Dermis blood vessel endothelial cell (primary cell): ENCODE results near the gene PITPNB. TPM values are rescaled to one million over a fixed set of nuclear protein-coding genes. Genes with fewer than 3 reads are reported as not detected.
A peak's percentile ranks its signal among the peaks of the same experiment; 100 is the strongest.

ENCODE experiments used
- DNase-seq: peaks from one replicate; pipeline ENCODE4 v3.0.0; 2010
- total RNA-seq: library from RNA; depleted of rRNA; stranded (reverse); fragments of >200 nt; gene quantifications from 2 replicates; pipeline ENCODE4 v1.2.3, GENCODE V29; 2014

The PITPNB gene
- total RNA-seq, 1 donor from 2014 or later, result 32.0 TPM

GRCh38 chr22:27853424-27853823 lies 65.6 kb downstream of the PITPNB start:
- DNase-seq, result no peak

DNA sequence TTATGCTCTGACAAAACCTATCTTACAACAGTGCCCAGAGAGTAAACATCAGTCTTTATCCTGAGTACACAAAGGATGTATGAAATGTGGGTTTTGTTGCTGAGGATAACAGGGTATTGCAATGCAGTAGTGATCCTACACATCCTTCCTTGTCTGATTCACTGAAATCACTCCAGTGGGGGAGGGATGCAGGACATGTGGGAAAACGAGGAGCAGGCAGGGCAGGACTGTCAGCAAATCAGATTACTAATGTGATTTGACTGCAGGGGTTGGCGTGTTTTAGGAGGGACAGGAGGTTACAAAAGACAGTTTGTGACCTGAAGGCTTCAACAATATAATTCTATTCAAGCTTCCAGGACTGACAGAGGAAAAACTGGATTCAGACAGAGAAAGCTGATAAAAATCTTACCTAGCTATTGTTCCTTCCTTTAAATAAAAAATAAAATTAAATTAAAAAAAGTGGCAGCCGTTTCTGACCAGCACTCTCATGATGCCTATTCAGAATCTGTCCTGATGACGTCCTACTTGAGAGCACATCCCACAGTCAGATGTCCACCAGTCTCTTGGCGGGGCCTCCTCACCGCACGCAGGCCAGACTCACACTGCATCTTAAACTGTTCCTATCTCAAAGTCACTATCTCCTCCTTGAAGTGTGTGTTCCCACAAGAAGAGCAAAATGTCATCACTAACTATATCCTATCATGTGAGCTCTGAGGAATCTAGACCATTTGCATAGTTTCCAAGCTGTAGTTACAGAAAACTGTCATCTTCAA lies 66.9 kb downstream of the PITPNB start:
- peak; percentile 47 for DNase-seq

- peak; percentile 77 for DNase-seq
These were observed 69.0 kb downstream of the PITPNB start for GRCh38 chr22:27850000-27850521.

- no peak for DNase-seq
These were observed 71.1 kb downstream of the PITPNB start for GRCh38 chr22:27848005-27848404.

- DNase-seq, result no peak
These were observed 72.1 kb downstream of the PITPNB start for GRCh38 chr22:27846910-27847309.

DNA sequence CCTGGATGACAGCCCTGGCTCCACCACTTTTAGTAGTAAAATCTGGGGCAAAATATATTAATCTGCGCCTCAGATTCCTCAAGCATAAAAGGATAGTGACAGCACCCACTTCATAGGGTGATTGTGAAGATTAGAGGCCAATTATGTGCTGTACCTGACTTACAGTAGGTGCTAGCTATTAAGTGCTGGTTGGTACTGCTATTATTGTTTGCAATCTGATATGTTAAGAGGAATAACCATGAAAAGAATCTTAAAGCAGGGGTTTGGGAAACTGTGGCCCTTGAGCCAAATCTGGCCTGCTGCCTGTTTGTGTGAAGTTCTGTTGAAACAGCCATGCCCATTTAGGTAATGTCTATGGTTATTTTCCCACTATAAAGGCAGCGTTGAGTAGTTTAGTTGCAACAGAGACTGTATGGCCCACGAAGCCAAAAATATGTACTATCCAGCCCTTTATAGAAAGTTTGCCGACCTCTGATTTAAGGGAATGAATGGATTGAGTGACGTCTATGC lies 72.8 kb downstream of the PITPNB start:
- DNase-seq, result no peak

GRCh38 chr22:27845644-27846043 lies 73.4 kb downstream of the PITPNB start:
- DNase-seq, result no peak

DNA sequence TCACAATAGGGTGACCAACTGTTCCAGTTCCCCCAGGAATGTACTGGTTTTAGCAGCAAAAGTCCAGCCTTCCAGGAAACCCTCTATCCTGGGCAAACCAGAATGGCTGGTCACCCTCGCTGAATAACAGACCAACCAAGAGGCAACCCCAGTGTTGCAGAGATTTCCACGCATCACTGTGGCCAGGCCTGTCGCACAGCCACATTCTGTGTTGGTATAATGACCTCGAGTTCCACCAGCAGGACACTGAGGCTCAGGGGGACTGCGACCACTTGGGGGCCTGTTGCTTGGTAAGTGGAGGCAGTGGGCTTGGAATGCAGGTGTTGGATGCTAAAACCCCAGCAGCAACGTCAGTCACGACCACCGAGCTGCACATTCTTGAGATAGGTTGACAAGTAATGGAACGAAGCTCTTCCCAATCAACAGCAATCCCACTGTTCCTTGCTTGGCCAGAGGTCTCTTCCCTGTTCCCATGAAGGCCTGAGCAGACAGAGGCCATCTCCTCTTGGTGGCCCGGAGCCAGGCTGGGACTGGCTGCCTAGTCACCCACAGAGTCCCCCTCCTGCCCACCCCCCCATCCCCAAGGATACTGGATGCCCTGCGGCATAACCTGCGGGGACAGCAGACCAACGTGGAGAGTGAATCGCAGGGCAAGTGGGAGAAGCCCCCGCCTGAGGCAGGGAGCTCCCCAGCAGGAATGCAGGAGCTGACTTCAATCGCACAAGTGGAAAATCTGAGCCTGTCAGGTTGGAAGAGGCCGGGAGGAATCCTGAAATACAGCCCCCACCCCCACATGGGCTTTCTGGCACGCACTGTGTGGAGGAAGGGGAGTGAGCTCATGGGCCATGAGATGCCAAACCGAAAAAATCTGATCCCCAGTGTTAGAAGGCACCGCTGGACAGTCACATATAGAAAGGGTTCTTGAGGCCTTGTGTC lies 74.1 kb downstream of the PITPNB start:
- no peak for DNase-seq

DNA sequence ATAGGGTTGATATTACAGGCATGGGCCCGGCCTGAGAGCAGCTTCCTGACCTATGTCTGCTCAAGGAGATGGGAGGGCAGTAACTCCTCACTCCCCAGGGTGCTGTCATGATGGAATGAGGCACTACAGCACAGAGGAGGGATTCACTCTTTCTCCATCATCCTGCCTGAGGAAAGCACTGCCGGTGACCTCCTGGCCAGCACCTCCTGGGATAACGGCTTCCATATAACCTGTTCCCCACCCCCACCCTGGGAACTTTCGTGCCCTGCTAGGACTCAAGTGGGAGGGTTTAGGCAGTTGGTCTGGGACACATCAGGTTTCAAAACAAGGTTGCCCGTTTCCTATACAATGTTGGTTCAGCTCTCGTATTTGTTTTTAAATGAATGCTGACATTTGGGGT lies 74.8 kb downstream of the PITPNB start:
- no peak for DNase-seq

- DNase-seq, result no peak
These were observed 75.6 kb downstream of the PITPNB start for GRCh38 chr22:27843441-27843840.

DNA sequence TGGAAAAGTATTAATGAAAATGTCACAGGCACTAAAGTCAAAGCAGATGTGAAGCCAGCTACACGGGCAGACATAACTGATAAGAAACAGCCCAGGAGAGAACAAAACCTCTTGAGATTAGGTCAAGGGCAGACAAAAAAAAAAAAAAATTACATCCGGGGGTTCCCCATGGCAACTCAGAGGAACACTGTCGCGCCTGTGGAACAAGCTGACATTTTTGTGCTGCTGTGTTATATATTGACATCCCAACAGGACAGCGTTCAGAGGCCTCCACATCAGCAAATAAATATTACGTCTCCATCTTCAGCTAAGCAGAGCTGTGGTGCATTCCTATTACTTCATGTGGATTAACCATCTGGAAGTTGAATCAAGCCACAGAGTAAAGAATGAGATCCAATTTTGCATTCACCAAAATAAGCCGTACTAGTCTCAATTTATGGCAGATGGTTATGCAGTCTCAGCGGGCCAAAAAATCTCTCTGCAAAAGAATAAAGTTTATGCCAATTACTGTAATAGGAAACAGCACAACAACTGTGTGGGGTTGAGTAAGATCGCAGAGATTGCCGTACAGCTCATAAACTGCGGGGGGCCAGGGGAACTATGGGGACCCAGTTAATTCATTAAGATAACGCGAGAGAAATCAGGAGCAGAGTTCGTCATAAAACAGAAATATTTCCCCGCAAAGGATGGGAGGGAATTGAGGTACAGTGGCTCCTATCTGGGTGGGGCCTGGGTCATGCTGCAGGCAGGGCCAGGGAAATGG lies 76.2 kb downstream of the PITPNB start:
- DNase-seq, result no peak

DNA sequence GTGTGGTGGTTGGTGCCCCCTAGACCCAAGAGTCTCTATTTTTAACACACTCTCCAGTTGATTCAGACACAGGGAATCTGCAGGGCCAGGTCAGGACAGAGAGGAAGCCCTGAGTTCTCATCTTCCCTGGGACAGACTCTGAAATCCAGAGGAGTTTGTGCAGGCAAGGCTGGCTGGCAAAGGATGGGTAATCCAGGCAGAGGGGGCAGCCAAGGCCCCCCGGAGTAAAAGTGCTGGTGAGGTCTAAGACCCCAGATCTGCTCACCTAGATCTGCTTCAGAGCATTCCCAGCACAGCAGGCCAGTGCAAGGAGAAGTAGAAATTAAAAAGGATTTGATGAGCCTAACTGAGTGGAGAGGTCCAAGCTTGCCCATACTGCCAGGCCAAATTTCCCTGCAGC lies 76.9 kb downstream of the PITPNB start:
- DNase-seq, result no peak

DNA sequence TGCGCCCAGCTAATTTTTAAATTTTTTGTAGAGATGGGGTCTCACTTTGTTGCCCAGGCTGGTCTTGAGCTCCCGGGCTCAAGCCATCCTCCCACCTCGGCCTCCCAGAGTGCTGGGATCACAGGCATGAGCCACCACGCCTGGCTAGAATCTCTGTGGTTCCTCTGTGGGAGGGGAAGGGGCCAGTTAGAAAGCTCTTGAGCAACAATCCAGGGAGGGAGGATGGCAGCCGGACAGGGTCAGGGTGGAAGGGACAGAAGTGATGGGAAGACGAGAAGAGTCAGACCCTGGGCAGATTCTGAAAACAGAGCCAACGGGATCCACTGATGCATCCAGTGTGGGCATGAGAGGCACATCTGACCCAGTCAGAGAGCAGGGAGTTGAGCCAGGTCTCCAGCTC lies 78.6 kb downstream of the PITPNB start:
- no peak for DNase-seq

DNA sequence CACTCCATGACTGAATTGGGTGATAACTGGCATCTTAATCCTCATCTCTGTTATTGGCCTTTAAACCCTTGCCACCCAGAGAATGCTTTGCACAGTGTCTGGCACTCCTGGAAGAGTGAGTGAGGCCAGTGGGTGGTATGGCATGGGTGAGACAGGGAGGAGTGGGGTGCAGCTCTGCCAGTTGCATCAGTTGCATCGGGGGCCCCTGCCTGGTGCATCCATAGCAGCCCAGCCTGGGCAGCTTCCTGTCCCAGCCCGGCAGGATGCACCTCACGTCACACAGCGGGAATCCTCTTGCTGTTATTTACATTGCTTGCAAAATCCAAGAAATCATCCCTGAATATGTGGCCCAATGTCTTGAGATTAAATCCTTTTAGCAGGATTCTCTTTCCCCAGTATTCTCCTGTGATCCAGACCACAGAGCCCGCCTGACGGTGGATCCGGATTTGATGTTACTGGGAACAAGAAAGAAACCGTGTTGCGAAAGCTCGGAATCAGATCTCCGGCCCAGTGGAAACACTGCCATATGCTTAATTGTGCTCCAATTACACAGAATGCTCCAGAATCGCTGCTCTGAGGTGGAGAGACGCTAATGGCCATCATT lies 79.9 kb downstream of the PITPNB start:
- no peak for DNase-seq

DNA sequence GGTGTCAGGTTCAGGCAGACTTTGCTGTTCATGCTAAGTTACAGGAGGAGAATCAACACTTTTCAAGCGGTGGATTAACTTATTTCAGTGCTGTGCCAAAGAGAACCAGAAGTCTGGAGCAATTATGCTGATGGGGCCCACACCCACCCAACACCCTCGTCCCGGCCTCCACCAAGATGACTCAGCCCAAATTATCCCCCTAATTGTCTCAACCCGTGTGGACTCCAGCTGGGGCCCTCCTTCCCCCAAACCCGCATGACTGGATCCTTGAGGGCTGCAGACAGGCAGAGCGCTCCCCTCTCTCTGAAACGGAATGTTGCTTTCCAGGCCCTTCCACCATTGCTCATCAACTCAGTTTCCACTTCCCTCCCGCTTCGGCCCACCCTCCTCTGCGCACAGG lies 82.9 kb downstream of the PITPNB start:
- no peak for DNase-seq

DNA sequence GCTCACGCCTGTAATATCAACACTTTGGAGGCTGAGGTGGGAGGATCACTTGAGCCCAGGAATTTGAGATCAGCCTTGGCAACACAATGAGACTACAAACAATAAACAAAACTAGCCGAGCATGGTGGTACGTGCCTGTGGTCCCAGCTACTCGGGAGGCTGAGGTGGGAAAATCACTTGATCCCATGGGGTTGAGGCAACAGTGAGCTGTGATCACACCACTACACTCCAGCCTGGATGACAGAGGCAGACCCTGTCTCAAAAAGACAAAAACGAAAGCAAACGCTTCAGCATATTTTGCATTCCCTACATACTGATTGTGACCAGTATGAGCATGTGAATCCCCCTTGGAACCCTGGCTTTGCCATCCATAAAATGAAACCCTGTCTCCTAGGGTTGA lies 83.6 kb downstream of the PITPNB start:
- DNase-seq, result no peak

DNA sequence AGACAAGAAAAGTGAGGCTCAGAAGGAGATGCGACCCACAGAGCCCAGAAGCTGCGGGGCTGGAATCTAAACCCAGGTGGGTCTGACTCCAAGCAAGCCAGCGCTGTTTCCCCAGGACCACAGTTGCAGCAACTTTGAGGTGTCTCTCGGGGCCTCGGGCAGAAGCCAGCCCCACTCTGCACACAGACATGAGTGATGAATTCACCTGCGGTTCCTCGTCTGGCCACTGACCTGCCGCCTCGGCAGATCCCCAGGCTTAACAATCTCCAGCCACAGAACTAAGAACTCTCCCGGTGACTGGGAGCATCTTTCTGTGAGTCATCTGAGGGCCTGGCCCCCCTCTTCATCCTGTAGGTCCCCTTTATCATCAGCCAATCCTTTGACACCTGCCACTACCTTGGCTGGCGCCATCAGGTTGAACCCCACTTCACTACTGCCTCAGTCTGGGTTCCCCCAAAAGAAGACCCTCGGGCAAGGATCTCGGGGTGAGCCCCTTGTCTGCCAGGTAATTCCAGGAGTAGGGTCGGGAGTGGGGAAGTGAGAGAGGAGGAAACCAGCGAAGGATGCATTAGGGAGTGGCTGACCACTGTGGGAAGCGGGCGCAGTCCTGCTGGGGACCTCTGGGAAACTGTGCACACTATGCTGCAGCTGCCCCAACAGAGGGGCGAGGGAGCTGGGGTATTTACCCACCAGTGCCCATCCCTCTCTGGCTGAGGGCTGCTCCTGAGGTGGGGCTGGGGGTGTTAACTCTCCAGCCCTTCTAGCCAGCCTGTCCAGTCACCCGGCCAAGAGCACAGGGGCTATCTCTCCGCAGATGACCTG lies 84.5 kb downstream of the PITPNB start:
- no peak for DNase-seq

DNA sequence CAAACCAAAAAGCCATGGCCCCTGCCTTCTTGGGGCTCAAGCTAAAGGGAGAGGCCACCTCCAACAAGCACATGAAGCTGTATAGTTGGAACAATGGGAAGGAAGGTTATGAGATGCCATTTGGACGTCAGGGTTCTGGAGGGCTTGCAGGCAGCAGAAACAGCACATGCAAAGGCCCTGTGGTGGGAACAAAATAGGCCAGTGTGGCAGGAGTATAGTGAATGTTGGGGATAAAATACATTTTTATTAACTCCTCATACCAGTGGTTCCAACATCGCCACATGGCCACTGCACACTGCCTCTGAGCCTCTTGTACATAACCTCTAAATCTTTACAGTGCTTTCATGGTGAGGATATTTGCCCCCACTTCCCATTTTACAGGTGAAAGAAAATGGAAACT lies 85.3 kb downstream of the PITPNB start:
- DNase-seq, result no peak

DNA sequence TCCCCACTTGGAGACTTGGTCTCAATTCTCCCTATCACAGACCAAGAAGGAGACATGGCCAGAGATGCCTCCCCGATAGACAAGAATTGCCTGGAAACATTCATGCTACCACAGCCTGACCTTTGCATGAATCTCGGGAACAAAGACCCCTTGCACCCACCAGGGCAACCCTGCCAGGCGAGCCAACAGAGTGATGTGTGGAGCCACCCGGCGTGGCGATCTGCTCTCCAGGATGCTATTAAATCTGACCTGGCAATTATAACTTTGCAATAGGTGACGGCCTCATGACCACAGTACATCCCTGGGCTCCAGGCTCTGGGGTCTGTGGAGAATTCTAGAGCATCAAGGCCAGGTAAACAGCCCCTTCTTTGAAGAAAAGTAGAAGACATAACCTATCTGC lies 86.5 kb downstream of the PITPNB start:
- no peak for DNase-seq

DNA sequence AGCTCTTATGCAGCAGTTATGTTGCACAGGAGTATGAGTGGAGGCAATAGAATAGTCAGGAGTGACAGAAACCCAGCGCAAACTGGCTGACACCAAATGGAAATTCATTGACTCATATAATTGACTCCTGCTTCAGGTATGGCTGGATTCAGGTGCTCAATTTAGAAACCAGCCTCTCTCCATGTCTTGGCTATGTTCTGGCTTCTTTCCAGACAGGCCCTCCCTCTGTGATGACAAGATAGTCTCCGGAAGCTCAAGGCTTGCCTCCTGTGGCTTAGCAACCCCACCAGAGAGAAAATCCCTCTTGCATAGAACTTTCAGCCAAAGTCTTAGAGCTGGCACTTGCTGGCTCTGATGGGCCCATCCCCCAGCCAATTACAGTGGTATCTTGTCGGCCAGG lies 89.4 kb downstream of the PITPNB start:
- no peak for DNase-seq
